Stimulated activated naive CD8-positive, alpha-beta T cell treated with anti-CD3 and anti-CD28 coated beads, Interleukin-15, amount 100 ng/mL, for 72 hours (primary cell): ENCODE measurements around the gene P2RX7.
A peak's percentile ranks its signal among the peaks of the same experiment; 100 is the strongest.

Experiments used
- ATAC-seq: fragments of 150-1000 bp; cut with Tn5 transposase; 2 replicates; pipeline ENCODE4 v1.10.0; 2021; ENCODE audit warnings: mild to moderate bottlenecking, moderate library complexity
- DNase-seq, 2 donors: peaks; one replicate each; pipeline ENCODE4 v3.0.0; 2021 to 2022
- H3K27ac Mint-ChIP-seq, 2 donors: one replicate each; pipeline ENCODE4 v1.8.0; 2022; ENCODE audit warnings: mild to moderate bottlenecking in 2 of 2, mixed read lengths in 2 of 2, moderate library complexity in 2 of 2
- H3K27me3 Mint-ChIP-seq: one replicate; pipeline ENCODE4 v1.8.0; 2022; ENCODE audit warnings: mixed read lengths
- H3K4me1 Mint-ChIP-seq: one replicate; pipeline ENCODE4 v1.8.0; 2022; ENCODE audit warnings: mild to moderate bottlenecking, mixed read lengths
- H3K4me3 Mint-ChIP-seq, 2 donors: one replicate each; pipeline ENCODE4 v1.8.0; 2022; ENCODE audit warnings: mild to moderate bottlenecking in 2 of 2, mixed read lengths in 2 of 2, moderate library complexity in 1 of 2
- H3K9me3 Mint-ChIP-seq, 2 donors: one replicate each; pipeline ENCODE4 v1.8.0; 2022; ENCODE audit warnings: mixed read lengths in 2 of 2

P2RX7 gene

GRCh38 chr12:121096199-121096798, 36.4 kb upstream of the P2RX7 start:
- Mint-ChIP-seq H3K27me3 (peaks cover 12% of the 10 kb centered on the region), H3K4me3 (peak overlapping the region; percentile 75 to 80), H3K9me3 (no peaks in the 10 kb centered on the region), H3K27ac (no peak overlapping the region), H3K4me1 (peaks cover 37% of the 10 kb centered on the region)
- no peak for DNase-seq
- no peak for ATAC-seq

GRCh38 chr12:121099779-121100178, 32.9 kb upstream of the P2RX7 start:
- no peak for DNase-seq
- no peak for ATAC-seq
- Mint-ChIP-seq H3K27ac (no peak overlapping the region), H3K27me3 (peaks cover 12% of the 10 kb centered on the region), H3K4me3 (no peak overlapping the region), H3K4me1 (peaks cover 13% of the 10 kb centered on the region), H3K9me3 (peaks cover 0 to under 1% of the 10 kb centered on the region in 2 donors)

DNA sequence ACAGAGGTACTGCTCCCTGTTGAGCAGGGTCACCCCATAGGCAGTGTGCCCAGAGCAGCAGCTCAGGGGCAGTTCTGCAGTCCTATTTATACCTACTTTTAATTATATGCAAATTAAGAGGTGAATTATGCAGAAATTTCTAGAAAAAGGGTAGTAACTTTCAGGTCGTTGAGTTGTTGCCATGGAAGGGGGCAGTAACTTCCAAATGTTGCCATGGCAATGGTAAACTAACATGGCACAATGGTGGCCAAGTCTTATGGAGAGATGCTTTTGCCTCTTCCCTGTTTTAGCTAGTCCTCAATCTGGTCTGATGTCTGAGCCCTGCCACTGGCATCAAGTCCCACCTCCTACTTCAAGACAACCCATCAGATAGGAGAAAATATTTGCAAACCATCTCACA, 30.4 kb upstream of the P2RX7 start:
- Mint-ChIP-seq H3K27me3 (no peaks in the 10 kb centered on the region), H3K27ac (no peak overlapping the region), H3K4me3 (no peak overlapping the region), H3K4me1 (no peaks in the 10 kb centered on the region), H3K9me3 (peaks cover 0 to 5% of the 10 kb centered on the region in 2 donors)
- DNase-seq (no peak), ATAC-seq (no peak)

GRCh38 chr12:121107681-121108080, 25.0 kb upstream of the P2RX7 start:
- Mint-ChIP-seq H3K4me1 (no peaks in the 10 kb centered on the region), H3K9me3 (peaks cover 0 to 5% of the 10 kb centered on the region in 2 donors), H3K27me3 (no peaks in the 10 kb centered on the region), H3K27ac (no peak overlapping the region), H3K4me3 (no peak overlapping the region)
- no peak for DNase-seq
- no peak for ATAC-seq

DNA sequence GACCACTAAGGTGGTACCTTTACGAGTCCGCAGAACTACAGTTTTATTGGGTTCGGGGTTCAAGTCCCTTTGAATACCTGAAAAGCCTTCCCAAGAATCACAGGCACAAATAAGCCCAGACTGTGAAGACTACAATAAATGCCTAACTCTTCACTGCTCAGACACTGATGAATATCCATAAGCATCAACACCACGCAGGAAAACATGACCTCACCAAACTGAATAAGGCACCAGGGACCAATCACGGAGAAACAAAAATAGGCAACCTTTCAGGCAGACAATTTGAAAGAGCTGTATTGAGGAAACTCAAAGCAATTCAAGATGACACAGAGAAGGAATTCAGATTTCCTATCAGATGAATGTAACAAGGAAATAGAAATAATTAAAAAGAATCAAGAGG, 24.2 kb upstream of the P2RX7 start:
- no peak for ATAC-seq
- Mint-ChIP-seq H3K9me3 (peaks cover 0 to 5% of the 10 kb centered on the region in 2 donors), H3K27ac (no peak overlapping the region), H3K4me3 (no peak overlapping the region), H3K4me1 (no peaks in the 10 kb centered on the region), H3K27me3 (no peaks in the 10 kb centered on the region)
- DNase-seq = no peak

DNA sequence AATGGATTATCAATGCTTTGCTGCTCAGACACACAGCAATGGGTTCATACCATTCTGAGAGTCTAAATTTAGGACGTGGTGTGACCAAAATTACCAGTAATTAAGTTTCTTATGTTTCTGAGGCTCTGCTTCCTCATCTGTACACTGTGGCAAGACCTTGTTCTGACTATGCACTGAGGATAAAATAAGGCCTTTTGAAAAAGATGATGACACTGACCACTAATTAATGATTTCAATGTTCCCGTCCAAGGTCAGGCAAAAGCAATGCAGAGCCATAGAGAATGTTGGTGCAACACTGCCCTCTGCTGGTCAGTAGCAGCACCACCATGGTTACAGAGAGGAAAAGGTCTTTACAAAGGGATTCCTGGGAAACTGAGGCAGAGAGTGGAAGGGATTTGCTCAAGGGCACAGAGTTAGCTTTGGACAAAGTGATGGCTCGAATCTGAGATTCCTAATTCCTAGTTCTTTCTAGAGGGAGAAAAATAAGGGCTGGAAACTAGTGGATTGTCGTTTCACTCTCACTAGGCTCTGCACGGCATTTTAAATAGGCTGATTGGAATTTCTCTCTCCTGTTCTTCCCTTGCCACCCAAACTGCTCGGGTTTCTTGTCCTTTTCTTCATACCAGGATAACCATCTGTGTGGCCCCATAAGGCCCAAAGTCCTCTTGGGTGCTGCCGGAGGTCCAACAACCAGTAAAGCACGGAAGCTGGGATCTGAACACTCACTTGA, 22.3 kb upstream of the P2RX7 start:
- Mint-ChIP-seq H3K27me3 (no peaks in the 10 kb centered on the region), H3K27ac (no peak overlapping the region), H3K9me3 (no peaks in the 10 kb centered on the region), H3K4me3 (no peak overlapping the region), H3K4me1 (no peaks in the 10 kb centered on the region)
- DNase-seq (peak; percentile 59 to 64), ATAC-seq (peak; percentile 94)

DNA sequence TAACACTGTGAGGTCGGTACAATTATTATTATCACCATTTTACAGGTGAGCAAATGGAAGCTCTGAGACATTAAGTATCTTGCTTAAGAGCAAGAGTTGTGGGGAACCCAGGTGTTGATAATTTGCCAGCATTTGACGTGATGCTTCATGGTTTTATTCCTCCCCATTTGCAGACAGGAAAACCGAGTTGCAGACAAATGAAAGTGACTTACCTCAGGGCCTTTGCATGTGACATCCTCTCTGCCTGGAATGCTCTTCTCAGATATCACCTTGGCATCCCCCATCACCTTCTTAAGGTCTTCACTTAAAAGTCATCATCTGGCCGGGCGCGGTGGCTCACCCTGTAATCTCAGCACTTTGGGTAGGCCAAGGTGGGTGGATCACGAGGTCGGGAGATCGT, 21.0 kb upstream of the P2RX7 start:
- Mint-ChIP-seq H3K27ac (peak overlapping the region in 1 of 2 donors; percentile 22), H3K9me3 (no peaks in the 10 kb centered on the region), H3K27me3 (no peaks in the 10 kb centered on the region), H3K4me3 (no peak overlapping the region), H3K4me1 (no peaks in the 10 kb centered on the region)
- ATAC-seq (no peak), DNase-seq (no peak)

DNA sequence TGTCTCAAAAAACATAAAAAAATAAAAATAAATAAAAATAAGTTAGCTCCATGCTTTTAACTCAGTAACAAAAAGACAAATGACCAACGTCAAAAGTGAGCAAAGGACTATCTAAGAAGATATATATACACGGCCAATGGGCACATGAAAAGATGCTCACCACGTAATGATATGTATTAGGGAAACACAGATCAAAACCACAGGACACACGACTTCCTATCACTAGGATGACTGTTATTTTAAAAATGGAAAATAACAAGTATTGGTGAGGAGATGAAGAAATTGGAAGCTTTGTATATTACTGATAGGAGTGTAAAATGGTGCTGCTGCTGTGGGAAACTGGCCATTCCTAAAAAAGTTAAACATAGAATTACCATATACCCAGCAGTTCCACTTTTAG, 20.2 kb upstream of the P2RX7 start:
- Mint-ChIP-seq H3K4me3 (no peak overlapping the region), H3K4me1 (no peaks in the 10 kb centered on the region), H3K27ac (no peak overlapping the region), H3K27me3 (no peaks in the 10 kb centered on the region), H3K9me3 (no peaks in the 10 kb centered on the region)
- no peak for DNase-seq
- ATAC-seq = no peak

GRCh38 chr12:121113057-121113456, 19.6 kb upstream of the P2RX7 start:
- no peaks in the 10 kb centered on the region for H3K9me3 Mint-ChIP-seq

GRCh38 chr12:121114019-121114639, 18.5 kb upstream of the P2RX7 start:
- no peak for DNase-seq
- Mint-ChIP-seq H3K9me3 (no peaks in the 10 kb centered on the region), H3K27me3 (no peaks in the 10 kb centered on the region), H3K4me3 (no peak overlapping the region), H3K4me1 (no peaks in the 10 kb centered on the region), H3K27ac (peak overlapping the region in 1 of 2 donors; percentile 42)
- no peak for ATAC-seq

More at GRCh38 chr12:121113057-121113456, 19.6 kb upstream of the P2RX7 start:
- DNase-seq (no peak), ATAC-seq (no peak)
- Mint-ChIP-seq H3K27me3 (no peaks in the 10 kb centered on the region), H3K4me1 (no peaks in the 10 kb centered on the region), H3K27ac (no peak overlapping the region), H3K4me3 (no peak overlapping the region)

- H3K4me3 Mint-ChIP-seq = no peak overlapping the region
These were observed 17.9 kb upstream of the P2RX7 start for GRCh38 chr12:121114806-121115205.

GRCh38 chr12:121115530-121115929, 17.1 kb upstream of the P2RX7 start:
- DNase-seq (no peak), ATAC-seq (no peak)
- H3K4me3 Mint-ChIP-seq = no peak overlapping the region
- H3K4me1 Mint-ChIP-seq = no peaks in the 10 kb centered on the region
- no peaks in the 10 kb centered on the region for H3K27me3 Mint-ChIP-seq
- H3K27ac Mint-ChIP-seq = peak overlapping the region in 1 of 2 donors; percentile 40
- H3K9me3 Mint-ChIP-seq = no peaks in the 10 kb centered on the region

More at GRCh38 chr12:121114806-121115205, 17.9 kb upstream of the P2RX7 start:
- Mint-ChIP-seq H3K9me3 (no peaks in the 10 kb centered on the region), H3K4me1 (no peaks in the 10 kb centered on the region), H3K27ac (no peak overlapping the region), H3K27me3 (no peaks in the 10 kb centered on the region)
- no peak for DNase-seq
- no peak for ATAC-seq

DNA sequence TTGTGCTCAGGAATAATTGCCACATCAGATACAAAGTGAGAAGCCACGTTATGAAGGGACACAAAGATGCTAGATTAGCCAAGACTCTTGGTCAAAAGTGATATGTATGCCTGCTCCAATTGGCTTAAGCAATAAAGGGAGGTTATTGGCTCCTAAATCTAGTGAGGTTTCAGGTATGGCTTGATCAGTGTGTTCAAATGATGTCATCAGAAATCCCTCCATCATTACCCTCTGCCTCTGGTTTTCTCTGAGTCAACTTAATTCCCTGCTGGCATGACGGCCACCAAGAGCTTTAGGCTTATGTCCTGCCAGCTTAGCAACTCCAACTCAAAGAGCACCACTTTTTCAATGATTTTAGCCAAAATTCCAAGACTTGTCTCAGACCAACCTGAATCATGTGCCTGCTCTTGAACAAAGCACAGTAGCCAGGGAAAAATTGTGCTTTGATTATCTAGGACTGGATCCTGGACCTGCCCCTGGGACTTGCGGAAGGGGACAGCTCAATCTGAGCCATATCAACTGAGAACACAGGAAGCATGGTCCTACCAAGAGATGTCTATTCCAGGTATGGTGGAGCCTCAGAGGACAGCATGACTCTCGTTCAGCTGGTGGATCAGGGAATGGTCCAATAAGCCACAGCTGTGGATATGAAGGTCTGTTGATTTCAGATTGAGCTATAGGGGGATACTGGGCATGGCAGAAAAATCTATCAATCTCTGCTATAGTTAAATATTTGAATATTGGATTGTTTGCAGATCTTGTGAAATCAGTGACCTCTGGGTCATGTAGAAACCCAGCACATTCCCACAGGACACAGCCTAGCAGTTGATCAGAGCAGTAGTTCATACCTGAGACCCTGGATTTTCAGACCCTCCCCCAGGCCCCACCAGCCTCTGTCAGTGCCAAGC, 16.1 kb upstream of the P2RX7 start:
- DNase-seq (no peak), ATAC-seq (no peak)
- Mint-ChIP-seq H3K4me3 (no peak overlapping the region), H3K9me3 (no peaks in the 10 kb centered on the region), H3K4me1 (no peaks in the 10 kb centered on the region), H3K27ac (no peak overlapping the region), H3K27me3 (no peaks in the 10 kb centered on the region)

DNA sequence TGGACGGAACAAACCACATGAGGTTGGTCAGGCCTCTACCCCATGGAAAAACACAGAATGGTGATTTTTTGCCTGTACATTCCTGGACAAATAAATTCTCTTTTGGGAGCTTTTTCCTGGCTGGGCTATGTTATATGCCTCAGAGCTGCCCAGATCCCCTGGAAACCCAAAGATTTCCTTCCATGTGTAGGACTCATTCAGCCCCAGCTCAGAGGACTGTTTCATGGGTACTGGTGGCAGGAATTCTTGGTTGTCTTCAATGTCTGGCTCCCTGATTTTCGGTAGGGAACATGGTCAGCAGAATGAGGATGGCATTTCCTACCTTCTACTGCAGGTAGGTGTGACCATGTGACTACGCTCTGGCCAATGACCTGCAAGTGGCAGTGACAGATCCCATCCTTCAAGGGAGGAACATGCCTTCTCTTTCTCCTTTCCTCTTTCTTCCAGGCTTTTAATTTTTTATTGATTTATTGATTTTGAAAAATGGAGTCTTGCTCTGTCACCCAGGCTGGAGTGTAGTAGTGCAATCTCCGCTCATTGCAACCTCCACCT, 15.4 kb upstream of the P2RX7 start:
- DNase-seq (no peak), ATAC-seq (no peak)
- Mint-ChIP-seq H3K4me1 (no peaks in the 10 kb centered on the region), H3K27me3 (no peaks in the 10 kb centered on the region), H3K27ac (no peak overlapping the region), H3K9me3 (no peaks in the 10 kb centered on the region), H3K4me3 (no peak overlapping the region)

GRCh38 chr12:121120323-121120722, 12.4 kb upstream of the P2RX7 start:
- no peak overlapping the region for H3K27ac Mint-ChIP-seq
- H3K4me1 Mint-ChIP-seq = peaks cover 15% of the 10 kb centered on the region
- H3K27me3 Mint-ChIP-seq = no peaks in the 10 kb centered on the region
- H3K4me3 Mint-ChIP-seq = no peak overlapping the region
- DNase-seq (no peak), ATAC-seq (no peak)
- peaks cover 0 to 6% of the 10 kb centered on the region in 2 donors for H3K9me3 Mint-ChIP-seq
